Neural cell (in vitro differentiated cells): ENCODE measurements around the gene SCD. TPM values are rescaled to one million over a fixed set of nuclear protein-coding genes. Genes with fewer than 3 reads are reported as not detected.

Experiments
- H2AFZ ChIP-seq: fragments of 200-600, 300-800 bp; sonication (generic), shearing (Covaris generic); 2 replicates; pipeline ENCODE4 v1.6.0; 2014; ENCODE audit warnings: low read depth, mild to moderate bottlenecking, antibody characterized with exemption, low read length, moderate library complexity
- H3F3A ChIP-seq: fragments of 200-600 bp; shearing (Covaris generic); 2 replicates; pipeline ENCODE4 v1.6.1; 2016; ENCODE audit warnings: mild to moderate bottlenecking, moderate library complexity, mixed read lengths, antibody characterized with exemption, low read length; ENCODE audit not compliant: insufficient read depth, poor library complexity, severe bottlenecking
- H3K27ac ChIP-seq: fragments of 200-600, 300-800 bp; sonication (generic), shearing (Covaris generic); 2 replicates; pipeline ENCODE4 v1.5.1; 2014; ENCODE audit warnings: mild to moderate bottlenecking, low read length, moderate library complexity
- H3K27me3 ChIP-seq: fragments of 300-800, 200-600 bp; sonication (generic), shearing (Covaris generic); 2 replicates; pipeline ENCODE4 v1.6.0; 2014; ENCODE audit warnings: mild to moderate bottlenecking, low read depth, low read length, moderate library complexity; ENCODE audit not compliant: insufficient read depth
- H3K36me3 ChIP-seq: fragments of 300-800, 200-600 bp; sonication (generic), shearing (Covaris generic); 2 replicates; pipeline ENCODE4 v1.5.1; 2014; ENCODE audit warnings: mild to moderate bottlenecking, antibody characterized with exemption, low read length, moderate library complexity; ENCODE audit not compliant: insufficient read depth
- H3K4me2 ChIP-seq: fragments of 300-800, 200-600 bp; sonication (generic), shearing (Covaris generic); 2 replicates; pipeline ENCODE4 v1.6.0; 2014; ENCODE audit warnings: mild to moderate bottlenecking, low read length
- H3K4me3 ChIP-seq: fragments of 300-800, 200-600 bp; sonication (generic), shearing (Covaris generic); 2 replicates; pipeline ENCODE4 v1.5.1; 2014; ENCODE audit warnings: mild to moderate bottlenecking, low read length, moderate library complexity
- H3K79me2 ChIP-seq: fragments of 200-600 bp; shearing (Covaris generic); replicated peaks from 2 replicates; pipeline ENCODE4 v1.6.0; 2014; ENCODE audit warnings: mild to moderate bottlenecking, low read length, moderate library complexity; ENCODE audit not compliant: insufficient read depth
- H3K9ac ChIP-seq: fragments of 300-800, 200-600 bp; sonication (generic), shearing (Covaris generic); 2 replicates; pipeline ENCODE4 v1.6.1; 2016; ENCODE audit warnings: mild to moderate bottlenecking, low read length, mixed read lengths
- H3K9me2 ChIP-seq: fragments of 200-600 bp; shearing (Covaris generic); 2 replicates; pipeline ENCODE4 v1.6.1; 2016; ENCODE audit warnings: mild to moderate bottlenecking, low read length, mixed read lengths; ENCODE audit not compliant: insufficient read depth
- H3K9me3 ChIP-seq: fragments of 200-600, 300-800 bp; sonication (generic), shearing (Covaris generic); 2 replicates; pipeline ENCODE4 v1.6.1; 2016; ENCODE audit warnings: mild to moderate bottlenecking, mixed run types, low read length, moderate library complexity, mixed read lengths
- H4K20me1 ChIP-seq: fragments of 200-600 bp; shearing (Covaris generic); 2 replicates; pipeline ENCODE4 v1.6.1; 2016; ENCODE audit warnings: mild to moderate bottlenecking, mixed run types; ENCODE audit not compliant: insufficient read depth
- CTCF ChIP-seq: fragments of 450-650 bp; IDR thresholded peaks from 2 replicates; pipeline ENCODE4 v1.5.1; 2014; ENCODE audit warnings: antibody characterized with exemption, mild to moderate bottlenecking, moderate library complexity; ENCODE audit not compliant: poor library complexity, severe bottlenecking
- EP300 ChIP-seq: fragments of 450-650 bp; conservative IDR thresholded peaks from 2 replicates; pipeline ENCODE4 v1.6.1; 2014; ENCODE audit warnings: antibody characterized with exemption, mild to moderate bottlenecking, moderate library complexity; ENCODE audit not compliant: poor library complexity, severe bottlenecking
- EZH2 ChIP-seq: fragments of 200-600, 300-800 bp; shearing (Covaris generic), sonication (generic); IDR thresholded peaks from 2 replicates; pipeline ENCODE4 v1.6.1; 2014; ENCODE audit warnings: antibody characterized with exemption, low read length, borderline replicate concordance, mild to moderate bottlenecking; ENCODE audit not compliant: insufficient read depth, poor library complexity, severe bottlenecking
- MXI1 ChIP-seq: fragments of 450-650 bp; conservative IDR thresholded peaks from 2 replicates; pipeline ENCODE4 v1.6.1; 2014; ENCODE audit warnings: antibody characterized with exemption, mild to moderate bottlenecking; ENCODE audit not compliant: poor library complexity, severe bottlenecking
- POLR2AphosphoS5 ChIP-seq: IDR thresholded peaks from 2 replicates; pipeline ENCODE4 v1.6.1; 2012
- RAD21 ChIP-seq: fragments of 450-650 bp; conservative IDR thresholded peaks from 2 replicates; pipeline ENCODE4 v1.6.1; 2014; ENCODE audit warnings: antibody characterized with exemption, mild to moderate bottlenecking, moderate library complexity
- SMC3 ChIP-seq: fragments of 450-650 bp; conservative IDR thresholded peaks from 2 replicates; pipeline ENCODE4 v1.6.1; 2014; ENCODE audit warnings: antibody characterized with exemption, mild to moderate bottlenecking, moderate library complexity; ENCODE audit not compliant: poor library complexity
- TAF1 ChIP-seq: IDR thresholded peaks from 2 replicates; pipeline ENCODE4 v1.6.1; 2012; ENCODE audit warnings: low read depth
- polyA plus RNA-seq: library from polyadenylated mRNA; depleted of rRNA; stranded (reverse); fragments of >200 nt; gene quantifications from 2 replicates; pipeline ENCODE4 v1.2.3, GENCODE V29; 2014
- TF ChIP-seq, protein P1 (sequence below): IDR thresholded peaks from 2 replicates; pipeline ENCODE4 v1.6.1; 2012; ENCODE audit warnings: borderline replicate concordance

Gene SCD
- polyA plus RNA-seq, 1 donor from 2014 or later: 82.9 TPM

- H3K27ac ChIP-seq: no peak overlapping the region
- TF ChIP-seq TAF1 (no peak), SMC3 (no peak), RAD21 (no peak), EP300 (no peak), EZH2 (no peak), POLR2AphosphoS5 (no peak), MXI1 (no peak), CTCF (no peak)
- TF ChIP-seq, protein P1, sequence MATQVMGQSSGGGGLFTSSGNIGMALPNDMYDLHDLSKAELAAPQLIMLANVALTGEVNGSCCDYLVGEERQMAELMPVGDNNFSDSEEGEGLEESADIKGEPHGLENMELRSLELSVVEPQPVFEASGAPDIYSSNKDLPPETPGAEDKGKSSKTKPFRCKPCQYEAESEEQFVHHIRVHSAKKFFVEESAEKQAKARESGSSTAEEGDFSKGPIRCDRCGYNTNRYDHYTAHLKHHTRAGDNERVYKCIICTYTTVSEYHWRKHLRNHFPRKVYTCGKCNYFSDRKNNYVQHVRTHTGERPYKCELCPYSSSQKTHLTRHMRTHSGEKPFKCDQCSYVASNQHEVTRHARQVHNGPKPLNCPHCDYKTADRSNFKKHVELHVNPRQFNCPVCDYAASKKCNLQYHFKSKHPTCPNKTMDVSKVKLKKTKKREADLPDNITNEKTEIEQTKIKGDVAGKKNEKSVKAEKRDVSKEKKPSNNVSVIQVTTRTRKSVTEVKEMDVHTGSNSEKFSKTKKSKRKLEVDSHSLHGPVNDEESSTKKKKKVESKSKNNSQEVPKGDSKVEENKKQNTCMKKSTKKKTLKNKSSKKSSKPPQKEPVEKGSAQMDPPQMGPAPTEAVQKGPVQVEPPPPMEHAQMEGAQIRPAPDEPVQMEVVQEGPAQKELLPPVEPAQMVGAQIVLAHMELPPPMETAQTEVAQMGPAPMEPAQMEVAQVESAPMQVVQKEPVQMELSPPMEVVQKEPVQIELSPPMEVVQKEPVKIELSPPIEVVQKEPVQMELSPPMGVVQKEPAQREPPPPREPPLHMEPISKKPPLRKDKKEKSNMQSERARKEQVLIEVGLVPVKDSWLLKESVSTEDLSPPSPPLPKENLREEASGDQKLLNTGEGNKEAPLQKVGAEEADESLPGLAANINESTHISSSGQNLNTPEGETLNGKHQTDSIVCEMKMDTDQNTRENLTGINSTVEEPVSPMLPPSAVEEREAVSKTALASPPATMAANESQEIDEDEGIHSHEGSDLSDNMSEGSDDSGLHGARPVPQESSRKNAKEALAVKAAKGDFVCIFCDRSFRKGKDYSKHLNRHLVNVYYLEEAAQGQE: no peak
- H3K4me2 ChIP-seq: no peak overlapping the region
- no peak overlapping the region for H3K4me3 ChIP-seq
- no peaks in the 10 kb centered on the region for H4K20me1 ChIP-seq
- H3K79me2 ChIP-seq: no peaks in the 10 kb centered on the region
- no peaks in the 10 kb centered on the region for H3F3A ChIP-seq
- H2AFZ ChIP-seq: no peak overlapping the region
- H3K27me3 ChIP-seq: peaks cover 12% of the 10 kb centered on the region
- H3K9ac ChIP-seq: no peak overlapping the region
- no peaks in the 10 kb centered on the region for H3K36me3 ChIP-seq
- H3K9me2 ChIP-seq: no peaks in the 10 kb centered on the region
- H3K9me3 ChIP-seq: no peaks in the 10 kb centered on the region
Measured at GRCh38 chr10:100327007-100327717, 19.9 kb upstream of the SCD start.

DNA sequence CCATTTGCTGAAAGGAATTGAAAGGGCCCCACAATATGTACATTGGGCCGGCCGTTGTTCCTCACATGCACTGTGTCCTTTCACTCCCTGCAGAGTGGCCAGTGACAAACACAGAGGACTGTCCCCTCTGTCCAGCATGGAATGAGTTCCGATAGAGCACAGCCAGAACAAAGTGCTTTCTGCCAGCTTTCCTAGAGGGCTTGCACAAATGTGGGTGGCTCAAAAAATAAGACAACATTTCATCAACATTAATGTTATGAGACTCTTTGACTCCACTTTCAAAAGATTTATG lies 19.4 kb upstream of the SCD start:
- Histone ChIP-seq H3F3A (no peaks in the 10 kb centered on the region), H3K36me3 (no peaks in the 10 kb centered on the region), H3K9me2 (no peaks in the 10 kb centered on the region), H3K4me3 (no peak overlapping the region), H3K4me2 (no peak overlapping the region), H3K9ac (no peak overlapping the region), H4K20me1 (no peaks in the 10 kb centered on the region), H3K79me2 (no peaks in the 10 kb centered on the region), H3K9me3 (no peaks in the 10 kb centered on the region), H3K27me3 (peaks cover 12% of the 10 kb centered on the region), H2AFZ (no peak overlapping the region), H3K27ac (no peak overlapping the region)
- TF ChIP-seq TAF1 (no peak), SMC3 (no peak), EZH2 (no peak), CTCF (no peak), MXI1 (no peak), EP300 (no peak), RAD21 (no peak), POLR2AphosphoS5 (no peak)
- TF ChIP-seq, protein P1: no peak
